GM20000 (cell line): ENCODE results near the gene RASSF4.

ENCODE experiments used
- DNase-seq: peaks from one replicate; pipeline ENCODE4 v3.0.0; 2012; ENCODE audit warnings: low spot score
- CTCF ChIP-seq: IDR thresholded peaks from 2 replicates; pipeline ENCODE4 v1.5.1; 2012; ENCODE audit warnings: mild to moderate bottlenecking, control low read depth; ENCODE audit errors: extremely low read depth, missing control alignments

The RASSF4 gene

GRCh38 chr10:44971935-44972757 is 12.5 kb downstream of the RASSF4 start:
- TF ChIP-seq CTCF, result no peak
- no peak for DNase-seq

GRCh38 chr10:44972874-44973306 is 13.3 kb downstream of the RASSF4 start:
- TF ChIP-seq CTCF, result no peak
- DNase-seq, result no peak

GRCh38 chr10:44973323-44974081 is 13.9 kb downstream of the RASSF4 start:
- no peak for TF ChIP-seq CTCF
- DNase-seq, result no peak

GRCh38 chr10:44974082-44974627 is 14.6 kb downstream of the RASSF4 start:
- TF ChIP-seq CTCF, result no peak
- DNase-seq, result no peak

GRCh38 chr10:44974628-44975430 is 15.2 kb downstream of the RASSF4 start:
- DNase-seq, result peak; percentile 88
- peak; percentile 89 for TF ChIP-seq CTCF

GRCh38 chr10:44975431-44976331 is 16.1 kb downstream of the RASSF4 start:
- DNase-seq, result no peak

More at GRCh38 chr10:44975431-44976331, 16.1 kb downstream of the RASSF4 start:
- no peak for TF ChIP-seq CTCF
